ENCODE measurements around the gene ZSWIM2. TPM values are rescaled to one million over a fixed set of nuclear protein-coding genes. Genes with fewer than 3 reads are reported as not detected.

The ZSWIM2 gene
- total and polyA plus RNA-seq, 9 donors, result not detected

- no peaks in the 10 kb centered on the region for H3K27me3 ChIP-seq
Observed at GRCh38 chr2:186879312-186879711, 30.3 kb upstream of the ZSWIM2 start.

DNA sequence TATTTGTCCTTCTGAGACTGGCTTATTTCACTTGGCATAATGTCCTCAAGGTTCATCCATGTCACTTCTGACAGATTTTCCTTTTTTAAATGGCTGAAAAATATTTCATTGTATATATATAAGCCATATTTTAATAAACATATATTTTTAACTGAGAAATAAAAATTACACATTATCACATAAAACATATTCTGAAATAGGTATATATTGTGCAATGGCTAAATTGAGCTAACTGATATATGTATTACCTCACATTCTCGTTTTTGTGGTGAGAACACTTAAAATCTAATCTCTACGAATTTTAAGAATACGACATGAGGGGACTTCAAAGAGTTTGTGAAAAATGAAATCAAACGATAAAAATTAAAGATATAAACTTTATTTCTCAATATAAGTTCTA lies 25.7 kb upstream of the ZSWIM2 start:
- 79 to 90% (median 90%) methylated on average over 4 of the region's 4 CpGs for WGBS, 3 donors
- Histone ChIP-seq H3K27ac (no peak overlapping the region), H3K4me1 (ENCODE audit: insufficient read depth) (no peaks in the 10 kb centered on the region), H3K27me3 (no peaks in the 10 kb centered on the region), H3K36me3 (no peaks in the 10 kb centered on the region), H3K9me3 (no peaks in the 10 kb centered on the region), H3K4me3 (no peak overlapping the region)
- intact Hi-C loops (cut with DNase I), result loop anchor here in 1 of 4 donors (5.0 kb wide), 1 partner anchor 1748 kb away; no protein-coding TSS in a partner anchor
- DNase-seq, result no peak
- no peak for TF ChIP-seq CTCF (IDR thresholded peaks at IDR 0.05)
- TF ChIP-seq POLR2A (IDR thresholded peaks at IDR 0.05), result no peak

More at GRCh38 chr2:186879312-186879711, 30.3 kb upstream of the ZSWIM2 start:
- Histone ChIP-seq H3K9me3 (no peaks in the 10 kb centered on the region), H3K36me3 (no peaks in the 10 kb centered on the region), H3K4me3 (no peak overlapping the region), H3K4me1 (ENCODE audit: insufficient read depth) (no peaks in the 10 kb centered on the region), H3K27ac (no peak overlapping the region)
- TF ChIP-seq CTCF (IDR thresholded peaks at IDR 0.05) (no peak), EP300 (IDR thresholded peaks at IDR 0.05) (no peak), POLR2A (IDR thresholded peaks at IDR 0.05) (no peak)
- intact Hi-C loops (cut with DNase I), result no loop called here
- DNase-seq, result no peak
- WGBS, 3 donors, result 70 to 97% (median 94%) methylated on average over 2 of the region's 2 CpGs

DNA sequence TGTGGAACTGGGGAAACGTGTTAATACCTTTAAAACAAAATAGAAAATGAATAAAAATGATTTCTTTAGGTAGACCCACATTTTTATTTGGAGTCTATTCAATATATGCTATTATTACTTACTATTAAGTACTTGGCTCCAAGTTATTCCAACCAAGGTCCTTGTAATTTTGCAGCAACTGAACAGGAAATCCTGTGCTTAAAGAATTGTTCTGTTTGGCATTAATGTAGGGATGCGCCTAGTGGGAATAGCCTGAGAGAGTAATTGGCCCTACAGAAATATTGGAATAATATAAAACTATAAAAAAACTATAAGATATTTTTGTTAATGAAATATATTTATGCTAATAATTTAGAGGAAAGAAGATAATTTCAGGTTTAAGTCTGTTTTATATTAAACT lies 22.9 kb upstream of the ZSWIM2 start:
- Histone ChIP-seq H3K4me3 (no peak overlapping the region), H3K36me3 (no peaks in the 10 kb centered on the region), H3K27ac (no peak overlapping the region), H3K9me3 (no peaks in the 10 kb centered on the region), H3K27me3 (no peaks in the 10 kb centered on the region), H3K4me1 (ENCODE audit: insufficient read depth) (no peaks in the 10 kb centered on the region)
- WGBS, 3 donors, result 76 to 80% (median 78%) methylated on average over 2 of the region's 2 CpGs
- no peak for DNase-seq
- TF ChIP-seq EP300 (IDR thresholded peaks at IDR 0.05) (no peak), POLR2A (IDR thresholded peaks at IDR 0.05) (no peak), CTCF (IDR thresholded peaks at IDR 0.05) (no peak)
- intact Hi-C loops (cut with DNase I), result loop anchor here in 1 of 4 donors (5.0 kb wide), 1 partner anchor 1750 kb away; no protein-coding TSS in a partner anchor

- no peaks in the 10 kb centered on the region for H3K4me1 ChIP-seq (ENCODE audit: insufficient read depth)
- H3K27ac ChIP-seq, result no peak overlapping the region
- H3K9me3 ChIP-seq, result no peaks in the 10 kb centered on the region
- H3K27me3 ChIP-seq, result no peaks in the 10 kb centered on the region
- TF ChIP-seq POLR2A (IDR thresholded peaks at IDR 0.05) (no peak), EP300 (IDR thresholded peaks at IDR 0.05) (no peak), CTCF (IDR thresholded peaks at IDR 0.05) (no peak)
- intact Hi-C loops (cut with DNase I), result loop anchor here in 2 of 4 donors (10.0 kb wide), 1 partner anchor 586 kb away; no protein-coding TSS in a partner anchor
- H3K36me3 ChIP-seq, result no peaks in the 10 kb centered on the region
- DNase-seq, result no peak
- no peak overlapping the region for H3K4me3 ChIP-seq
- 1 to 9% (median 6%) methylated on average over 1 of the region's 1 CpG for WGBS, 3 donors
Observed at GRCh38 chr2:186868344-186868743, 19.4 kb upstream of the ZSWIM2 start.
